Measurements from ENCODE around the gene ACTR1B.
"Not testable (repeated sequence)": the region's sequence is repeated elsewhere in the genome, so short reads cannot be mapped to it uniquely, and the experiment has no call there.

The ACTR1B gene

GRCh38 chr2:97688062-97688827 is 24.4 kb upstream of the ACTR1B start:
- DNase-seq (ENCODE audit: low read depth in 2 of 2): no peak

- DNase-seq (ENCODE audit: low read depth in 2 of 2): not testable (repeated sequence)
Measured at GRCh38 chr2:97687235-97687634, 23.4 kb upstream of the ACTR1B start.

- no peak for DNase-seq (ENCODE audit: low read depth in 2 of 2)
Measured at GRCh38 chr2:97678298-97678697, 14.5 kb upstream of the ACTR1B start.

GRCh38 chr2:97677480-97677879 is 13.6 kb upstream of the ACTR1B start:
- no peak for DNase-seq (ENCODE audit: low read depth in 2 of 2)

- DNase-seq (ENCODE audit: low read depth in 2 of 2): no peak
Measured at GRCh38 chr2:97676620-97677019, 12.8 kb upstream of the ACTR1B start.

- no peak for DNase-seq (ENCODE audit: low read depth in 2 of 2)
Measured at GRCh38 chr2:97675430-97676113, 11.7 kb upstream of the ACTR1B start.

GRCh38 chr2:97673915-97674283 is 10.1 kb upstream of the ACTR1B start:
- DNase-seq (ENCODE audit: low read depth in 2 of 2): peak in 1 of 2 donors; percentile 38

GRCh38 chr2:97673182-97673914 is 9.5 kb upstream of the ACTR1B start:
- peak in 1 of 2 donors; percentile 24 for DNase-seq (ENCODE audit: low read depth in 2 of 2)

GRCh38 chr2:97672606-97673140 is 8.8 kb upstream of the ACTR1B start:
- not testable (repeated sequence) for DNase-seq (ENCODE audit: low read depth in 2 of 2)

GRCh38 chr2:97671526-97671925 is 7.7 kb upstream of the ACTR1B start:
- no peak for DNase-seq (ENCODE audit: low read depth in 2 of 2)

- no peak for DNase-seq (ENCODE audit: low read depth in 2 of 2)
Measured at GRCh38 chr2:97670471-97670870, 6.6 kb upstream of the ACTR1B start.

- no peak for DNase-seq (ENCODE audit: low read depth in 2 of 2)
Measured at GRCh38 chr2:97669448-97669847, 5.6 kb upstream of the ACTR1B start, which contains the start of gene C2orf92. Gene C2orf92 (plus strand): TSS chr2:97669713. CDS start chr2:97669789, 76 bp downstream.

GRCh38 chr2:97664636-97664970 is 759 bp upstream of the ACTR1B start:
- DNase-seq (ENCODE audit: low read depth in 2 of 2): no peak

- DNase-seq (ENCODE audit: low read depth in 2 of 2): no peak
Measured at GRCh38 chr2:97663626-97663961, 250 bp downstream of the ACTR1B start.

- DNase-seq (ENCODE audit: low read depth in 2 of 2): peak; percentile 83 to 84
Measured at GRCh38 chr2:97662895-97663625, 784 bp downstream of the ACTR1B start.

- no peak for DNase-seq (ENCODE audit: low read depth in 2 of 2)
Measured at GRCh38 chr2:97662386-97662894, 1.4 kb downstream of the ACTR1B start.

GRCh38 chr2:97661927-97662326 is 1.9 kb downstream of the ACTR1B start:
- DNase-seq (ENCODE audit: low read depth in 2 of 2): no peak

GRCh38 chr2:97660775-97661389 is 3.0 kb downstream of the ACTR1B start:
- no peak for DNase-seq (ENCODE audit: low read depth in 2 of 2)

GRCh38 chr2:97660044-97660774 is 3.6 kb downstream of the ACTR1B start:
- no peak for DNase-seq (ENCODE audit: low read depth in 2 of 2)

- no peak for DNase-seq (ENCODE audit: low read depth in 2 of 2)
Measured at GRCh38 chr2:97659256-97660043, 4.4 kb downstream of the ACTR1B start.
